SJSA1 (cell line): ENCODE measurements around the gene GLRX. TPM values are rescaled to one million over a fixed set of nuclear protein-coding genes. Genes with fewer than 3 reads are reported as not detected.
A peak's percentile ranks its signal among the peaks of the same experiment; 100 is the strongest.

Experiments used
- DNase-seq, 2 experiments: peaks; one replicate each; pipeline ENCODE4 v3.0.0-alpha.2; 2015 to 2020; ENCODE audit warnings: low spot score in 2 of 2, low read depth in 1 of 2
- H3K27ac ChIP-seq: fragments of 250-450 bp; sonication (Bioruptor Pico); 2 replicates; pipeline ENCODE4 v1.5.1; 2020; ENCODE audit warnings: mild to moderate bottlenecking, moderate library complexity
- H3K27me3 ChIP-seq: fragments of 250-450 bp; sonication (Bioruptor Pico); replicated peaks from 2 replicates; pipeline ENCODE4 v1.5.1; 2020; ENCODE audit warnings: mild to moderate bottlenecking, moderate library complexity
- H3K36me3 ChIP-seq: fragments of 250-450 bp; sonication (Bioruptor Pico); 2 replicates; pipeline ENCODE4 v1.5.1; 2020; ENCODE audit warnings: mild to moderate bottlenecking
- H3K4me1 ChIP-seq: fragments of 250-450 bp; sonication (Bioruptor Pico); replicated peaks from 2 replicates; pipeline ENCODE4 v1.6.1; 2021; ENCODE audit warnings: mild to moderate bottlenecking
- H3K4me3 ChIP-seq: fragments of 250-450 bp; sonication (Bioruptor Pico); 2 replicates; pipeline ENCODE4 v1.5.1; 2020; ENCODE audit warnings: mild to moderate bottlenecking
- H3K9me3 ChIP-seq: fragments of 250-450 bp; sonication (Bioruptor Pico); replicated peaks from 2 replicates; pipeline ENCODE4 v1.5.1; 2020; ENCODE audit warnings: mild to moderate bottlenecking
- total RNA-seq: library from RNA; depleted of rRNA; stranded (reverse); fragments of >200 nt; shearing (Covaris generic); gene quantifications from 2 replicates; pipeline ENCODE4 v1.2.3, GENCODE V29; 2014

The GLRX gene
- total RNA-seq, 1 experiment from 2014 or later: 18.1 TPM

DNA sequence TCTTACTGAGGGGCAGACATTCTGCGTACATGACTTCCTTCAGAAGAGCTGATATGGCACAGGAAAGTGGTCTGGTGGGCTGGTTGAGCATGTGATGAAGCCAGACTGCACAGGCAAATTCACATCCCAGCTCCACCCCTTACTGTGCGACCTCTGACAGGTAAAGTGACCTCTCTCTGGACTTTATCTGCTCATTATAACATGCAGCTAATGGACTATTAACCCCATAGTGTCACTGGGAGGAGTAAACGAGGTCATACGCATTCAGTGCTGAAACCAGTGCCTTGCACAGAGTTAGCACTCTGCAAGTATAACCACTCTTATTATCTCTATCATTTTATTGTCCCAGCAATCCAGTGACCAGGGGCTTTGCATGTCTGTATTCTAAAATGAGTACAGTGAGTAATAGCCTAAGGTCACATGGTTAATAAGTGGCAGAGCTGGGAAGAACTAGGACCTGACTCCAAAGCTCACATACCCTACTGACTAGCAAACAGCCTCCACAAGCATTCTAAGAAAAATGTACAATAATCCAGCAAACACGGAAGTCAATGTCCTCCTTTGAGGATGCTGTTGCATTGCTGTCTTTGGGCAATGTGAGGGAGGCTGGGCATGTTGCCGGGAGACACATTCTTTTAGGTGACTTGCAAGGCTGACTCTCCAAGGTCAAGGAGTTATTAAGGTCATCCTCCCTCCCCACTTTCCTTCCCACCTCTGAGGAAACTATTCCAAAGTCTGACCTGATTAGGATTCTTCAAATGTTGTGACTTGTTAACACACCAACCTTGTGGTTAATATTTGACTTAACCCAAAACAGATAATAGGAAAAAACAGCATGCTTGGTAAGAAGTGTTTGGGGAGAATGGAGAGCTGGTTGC is 19.0 kb downstream of the GLRX start:
- DNase-seq: no peak
- no peak overlapping the region for H3K27ac ChIP-seq
- peaks cover 16% of the 10 kb centered on the region for H3K4me1 ChIP-seq
- no peaks in the 10 kb centered on the region; the same call in 1 of the 2 replicates for H3K36me3 ChIP-seq
- H3K27me3 ChIP-seq: no peaks in the 10 kb centered on the region
- H3K9me3 ChIP-seq: peaks cover 4% of the 10 kb centered on the region; the same call in 1 of the 2 replicates
- no peak overlapping the region for H3K4me3 ChIP-seq

DNA sequence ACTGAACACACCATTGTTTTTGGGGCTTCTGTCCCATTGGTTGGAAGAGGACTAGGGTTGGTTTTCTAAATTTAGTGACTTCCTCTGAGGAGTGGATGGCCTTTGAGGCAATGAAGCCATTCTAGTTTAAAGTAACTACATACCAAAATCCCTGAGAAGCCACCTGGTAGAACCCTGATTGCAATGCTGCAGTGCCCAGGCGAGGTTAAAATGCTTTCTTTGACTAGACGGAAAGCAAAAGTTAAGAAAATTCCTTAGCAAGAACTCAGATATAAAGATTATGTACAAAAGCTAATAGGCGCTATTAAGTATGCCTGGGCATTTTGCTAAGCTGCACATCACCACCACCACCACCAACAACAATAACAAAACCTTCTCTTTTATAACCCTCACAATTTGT is 20.6 kb downstream of the GLRX start:
- H3K9me3 ChIP-seq: peaks cover 4% of the 10 kb centered on the region; the same call in 1 of the 2 replicates
- no peaks in the 10 kb centered on the region for H3K27me3 ChIP-seq
- peaks cover 3% of the 10 kb centered on the region; the same call in 1 of the 2 replicates for H3K36me3 ChIP-seq
- no peak for DNase-seq
- H3K4me3 ChIP-seq: no peak overlapping the region
- peaks cover 16% of the 10 kb centered on the region for H3K4me1 ChIP-seq
- no peak overlapping the region for H3K27ac ChIP-seq

DNA sequence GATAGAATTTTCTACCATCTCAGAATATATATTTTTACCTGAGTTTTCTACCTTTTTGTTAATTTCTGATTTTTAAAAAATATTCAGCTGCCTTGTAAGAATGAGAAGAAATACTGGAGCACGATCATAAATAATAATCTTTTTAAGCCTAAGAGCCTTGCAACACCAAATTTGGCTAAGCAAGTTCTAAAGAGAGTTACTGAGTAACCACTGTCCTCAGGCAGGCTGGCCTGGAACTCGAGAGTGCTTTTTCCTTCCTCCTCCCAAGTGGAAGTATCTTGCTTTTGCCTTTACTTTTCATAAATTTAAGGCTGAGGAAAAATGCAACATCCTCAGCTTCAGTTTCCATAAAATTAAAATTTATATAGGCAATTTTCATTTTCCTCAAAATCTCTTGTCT is 21.0 kb downstream of the GLRX start:
- Histone ChIP-seq H3K27me3 (no peaks in the 10 kb centered on the region), H3K9me3 (peaks cover 4% of the 10 kb centered on the region; the same call in 1 of the 2 replicates), H3K36me3 (peaks cover 4% of the 10 kb centered on the region; the same call in 1 of the 2 replicates), H3K27ac (no peak overlapping the region), H3K4me1 (peaks cover 16% of the 10 kb centered on the region), H3K4me3 (no peak overlapping the region)
- DNase-seq: no peak

DNA sequence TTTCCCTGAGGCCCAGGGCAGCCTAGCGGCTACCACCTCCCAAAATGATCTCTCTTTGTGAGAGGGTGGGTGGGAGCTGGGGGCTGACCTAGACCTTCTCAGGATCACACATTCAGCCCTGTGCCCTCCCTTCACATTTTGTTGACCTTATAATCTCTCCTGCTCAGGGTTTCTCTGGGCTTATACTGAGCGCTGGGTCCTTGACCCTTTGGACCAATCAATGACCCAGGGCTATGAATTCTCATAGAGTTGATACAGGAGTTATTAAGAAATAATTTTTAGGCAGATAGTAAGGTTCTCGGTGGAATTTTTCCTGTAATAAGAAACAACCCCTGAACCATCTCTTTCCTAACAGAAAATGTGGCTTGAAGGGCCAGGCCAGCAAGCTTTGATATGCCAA is 22.0 kb downstream of the GLRX start:
- peaks cover 8% of the 10 kb centered on the region for H3K36me3 ChIP-seq
- H3K27ac ChIP-seq: no peak overlapping the region
- DNase-seq: no peak
- H3K4me1 ChIP-seq: peaks cover 16% of the 10 kb centered on the region
- H3K27me3 ChIP-seq: no peaks in the 10 kb centered on the region
- no peak overlapping the region for H3K4me3 ChIP-seq
- H3K9me3 ChIP-seq: peaks cover 4% of the 10 kb centered on the region; the same call in 1 of the 2 replicates

DNA sequence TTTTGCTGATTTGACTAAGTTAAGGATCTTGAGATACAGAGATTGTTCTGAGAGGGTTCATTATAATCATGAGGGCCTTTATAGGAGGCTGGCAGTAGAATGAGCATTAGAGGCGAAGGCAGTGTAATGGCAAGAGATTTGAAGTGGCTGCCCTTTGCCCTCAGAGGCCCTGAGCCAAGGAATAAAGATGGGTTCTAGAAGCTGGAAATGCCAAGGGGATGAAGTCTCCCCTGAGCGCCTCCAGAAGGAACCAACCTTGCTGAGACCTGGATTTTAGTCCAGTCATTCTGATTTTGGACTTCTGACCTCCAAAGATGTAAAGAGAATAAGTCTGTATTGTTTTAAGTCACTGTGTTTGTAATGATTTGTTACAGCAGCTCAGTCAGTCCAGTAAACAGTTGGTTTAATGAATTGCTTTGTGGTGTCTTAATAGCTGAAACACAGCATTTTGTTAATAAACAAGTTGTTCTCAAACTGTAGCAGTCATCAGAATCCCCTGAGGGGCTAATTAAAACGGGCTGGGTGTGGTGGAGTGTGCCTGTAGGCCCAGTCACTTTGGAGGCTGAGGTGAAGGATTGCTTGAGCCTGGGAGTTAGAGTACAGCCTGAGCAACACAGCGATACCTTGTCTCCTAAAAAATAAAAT is 23.2 kb downstream of the GLRX start:
- Histone ChIP-seq H3K4me1 (peaks cover 22% of the 10 kb centered on the region), H3K36me3 (peaks cover 14% of the 10 kb centered on the region), H3K9me3 (no peaks in the 10 kb centered on the region), H3K27ac (0 out of 2 replicates have a peak overlapping the region, but pooled peaks have one; percentile 2), H3K4me3 (no peak overlapping the region), H3K27me3 (no peaks in the 10 kb centered on the region)
- DNase-seq: no peak

DNA sequence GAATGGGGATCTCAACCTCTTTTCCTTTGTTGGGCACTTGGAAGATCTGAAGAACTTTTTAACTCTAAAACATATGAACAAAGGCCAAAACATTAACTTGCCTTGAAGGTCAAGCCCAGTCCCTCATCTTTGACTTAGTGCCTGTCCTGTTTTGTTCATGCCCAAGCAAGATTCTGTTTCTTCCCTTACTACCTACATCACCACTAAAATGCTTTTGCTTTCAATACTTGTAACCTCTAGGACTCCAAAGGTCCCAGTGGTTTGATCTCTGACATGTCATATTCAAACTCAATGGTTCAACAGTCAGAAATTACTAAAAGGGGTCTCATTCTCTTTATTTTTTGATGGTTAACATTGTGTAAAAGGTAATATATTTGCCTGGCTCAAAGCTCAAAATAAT is 24.0 kb downstream of the GLRX start:
- DNase-seq: no peak
- no peaks in the 10 kb centered on the region for H3K27me3 ChIP-seq
- no peak overlapping the region for H3K27ac ChIP-seq
- H3K36me3 ChIP-seq: peaks cover 14% of the 10 kb centered on the region
- peaks cover 30% of the 10 kb centered on the region for H3K4me1 ChIP-seq
- H3K4me3 ChIP-seq: no peak overlapping the region
- H3K9me3 ChIP-seq: no peaks in the 10 kb centered on the region

DNA sequence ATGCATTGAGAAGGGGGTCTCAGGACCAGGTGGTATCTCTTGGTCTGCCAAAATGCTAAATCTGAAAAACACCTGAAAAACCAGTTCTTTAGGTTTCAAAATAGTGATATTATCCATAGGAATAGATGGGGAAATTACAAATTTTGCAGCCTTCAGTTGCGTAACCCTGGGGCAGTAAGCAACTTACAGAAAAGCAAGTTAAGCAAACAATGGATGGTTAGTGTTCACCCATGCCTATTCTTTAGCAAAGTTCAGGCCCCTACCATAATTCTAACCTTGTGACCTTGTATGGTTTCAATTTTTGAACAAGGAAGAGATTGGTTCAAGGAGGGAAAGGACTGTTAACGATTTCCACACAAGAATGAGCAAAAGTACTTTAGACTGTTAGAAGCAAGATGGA is 24.5 kb downstream of the GLRX start:
- DNase-seq: no peak
- peaks cover 35% of the 10 kb centered on the region for H3K4me1 ChIP-seq

DNA sequence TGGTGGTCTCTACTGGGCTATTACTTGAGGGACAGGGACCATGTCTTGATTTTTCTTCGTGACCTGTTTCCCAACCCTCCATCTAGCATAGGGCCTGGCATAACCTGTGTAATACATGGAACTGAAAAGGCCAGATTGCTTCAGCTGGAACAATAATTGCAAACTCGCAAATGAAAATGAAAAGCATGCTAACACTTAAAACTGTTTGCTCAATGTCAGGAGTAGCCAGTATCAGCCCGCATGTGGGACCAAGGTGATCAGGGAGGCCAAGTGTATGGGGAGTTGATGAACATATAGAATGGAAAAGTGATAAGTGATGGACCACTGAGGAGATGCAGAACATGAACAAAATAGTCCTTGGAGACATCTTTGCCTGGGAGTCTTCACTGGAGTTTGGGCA is 25.2 kb downstream of the GLRX start:
- Histone ChIP-seq H3K4me3 (no peak overlapping the region), H3K4me1 (peaks cover 39% of the 10 kb centered on the region), H3K27me3 (no peaks in the 10 kb centered on the region), H3K9me3 (no peaks in the 10 kb centered on the region), H3K36me3 (peaks cover 19% of the 10 kb centered on the region), H3K27ac (no peak overlapping the region)
- no peak for DNase-seq

More for the DNA sequence above, 24.5 kb downstream of the GLRX start:
- H3K27ac ChIP-seq: no peak overlapping the region
- peaks cover 15% of the 10 kb centered on the region for H3K36me3 ChIP-seq
- H3K9me3 ChIP-seq: no peaks in the 10 kb centered on the region
- H3K4me3 ChIP-seq: no peak overlapping the region
- H3K27me3 ChIP-seq: no peaks in the 10 kb centered on the region

DNA sequence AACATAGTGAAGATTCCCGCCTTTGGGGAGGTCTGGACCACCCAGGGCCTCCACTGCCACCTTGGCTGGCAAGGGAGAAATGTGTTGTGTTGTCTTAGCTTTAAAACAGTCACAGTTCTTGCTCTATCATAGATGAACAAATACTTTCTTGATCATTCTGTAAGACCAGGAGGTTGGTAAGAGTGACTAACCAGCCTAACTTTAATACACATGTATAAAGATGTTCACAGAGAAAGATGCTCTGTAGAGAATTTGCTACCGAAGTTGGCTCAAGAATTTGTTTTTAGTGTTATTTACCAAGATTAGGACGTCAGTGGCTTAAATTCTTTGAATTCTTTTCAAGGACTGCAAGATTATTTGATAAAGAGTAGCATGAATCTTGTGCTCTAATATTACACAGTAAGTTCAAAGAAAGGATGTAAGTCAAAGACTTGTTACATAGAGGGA is 28.4 kb downstream of the GLRX start:
- Histone ChIP-seq H3K4me3 (no peak overlapping the region), H3K36me3 (peaks cover 45% of the 10 kb centered on the region), H3K4me1 (peaks cover 35% of the 10 kb centered on the region), H3K27me3 (no peaks in the 10 kb centered on the region), H3K9me3 (no peaks in the 10 kb centered on the region), H3K27ac (peak overlapping the region; percentile 86)
- DNase-seq: peak; percentile 78 to 87

DNA sequence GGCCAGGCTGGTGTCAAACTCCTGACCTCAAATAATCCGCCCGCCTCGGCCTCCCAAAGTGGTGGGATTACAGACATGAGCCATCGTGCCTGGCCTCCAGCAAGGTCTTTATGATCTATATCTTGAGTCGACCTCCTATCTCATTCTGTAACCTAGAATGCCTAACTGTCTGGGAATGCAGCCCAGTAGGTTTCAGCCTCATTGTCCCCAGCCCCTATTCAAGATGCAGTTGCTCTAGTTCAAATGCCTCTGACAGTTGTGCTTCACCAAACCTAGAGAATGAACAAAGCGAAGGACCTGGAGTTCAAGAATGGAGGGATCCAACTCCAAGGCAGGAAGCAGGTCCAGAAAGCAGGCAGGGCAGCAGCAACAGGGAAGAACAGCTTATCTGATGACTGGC is 30.8 kb downstream of the GLRX start:
- Histone ChIP-seq H3K27me3 (no peaks in the 10 kb centered on the region), H3K27ac (peak overlapping the region; percentile 29), H3K4me3 (no peak overlapping the region), H3K4me1 (peaks cover 31% of the 10 kb centered on the region), H3K9me3 (no peaks in the 10 kb centered on the region), H3K36me3 (peaks cover 63% of the 10 kb centered on the region)
- DNase-seq: no peak

DNA sequence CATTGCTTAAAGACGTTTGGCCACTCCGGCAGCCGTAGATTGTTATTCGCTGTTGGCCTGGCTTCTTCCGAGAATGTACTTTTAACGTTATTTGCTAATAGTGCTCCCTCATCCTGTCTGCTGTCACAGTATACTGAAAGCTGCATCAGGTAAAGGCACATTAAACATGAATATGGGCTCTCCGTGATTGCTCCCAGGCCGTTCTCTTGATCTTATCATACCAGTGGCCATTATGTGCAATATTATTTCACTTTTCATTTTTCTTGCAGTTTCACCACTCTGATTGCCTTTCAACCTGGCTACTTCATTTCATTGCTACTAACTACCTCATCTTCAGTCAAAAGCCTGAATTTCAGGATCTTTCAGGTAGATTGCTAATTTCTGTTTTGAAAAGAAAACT is 34.0 kb downstream of the GLRX start:
- DNase-seq: no peak

DNA sequence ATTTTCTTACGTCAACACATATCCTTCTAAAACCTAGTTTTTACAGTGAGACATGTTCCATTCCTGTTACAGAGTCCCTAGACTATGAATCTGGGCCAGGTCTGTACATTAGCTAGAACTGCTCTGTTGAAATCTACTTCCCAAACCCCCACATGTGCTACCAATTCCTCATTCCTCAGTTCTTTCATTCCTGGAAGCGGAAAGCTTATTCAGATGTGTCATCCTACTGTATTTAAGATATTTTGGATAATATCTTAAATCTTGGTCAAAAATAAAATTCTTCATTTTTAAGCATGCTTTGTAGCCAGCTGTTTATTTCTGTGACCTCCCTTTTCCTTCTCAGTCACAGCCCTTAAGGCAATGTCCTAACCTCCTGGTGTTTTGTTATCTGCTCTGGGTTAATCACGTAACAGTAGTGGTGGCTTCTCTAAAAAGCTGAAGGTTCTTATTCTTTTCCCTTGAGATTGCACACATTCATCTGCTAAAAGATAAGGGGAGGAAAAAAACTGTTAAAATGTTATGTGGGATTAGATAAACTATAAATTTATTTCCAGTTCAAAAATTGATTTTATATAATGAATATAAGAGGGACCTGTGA is 35.6 kb downstream of the GLRX start:
- peaks cover 78% of the 10 kb centered on the region for H3K36me3 ChIP-seq
- H3K4me3 ChIP-seq: no peak overlapping the region
- no peak for DNase-seq
- no peaks in the 10 kb centered on the region for H3K27me3 ChIP-seq
- no peaks in the 10 kb centered on the region for H3K9me3 ChIP-seq
- H3K27ac ChIP-seq: no peak overlapping the region
- peaks cover 8% of the 10 kb centered on the region for H3K4me1 ChIP-seq

More for the DNA sequence above, 34.0 kb downstream of the GLRX start:
- no peaks in the 10 kb centered on the region for H3K9me3 ChIP-seq
- no peak overlapping the region for H3K4me3 ChIP-seq
- H3K27me3 ChIP-seq: no peaks in the 10 kb centered on the region
- peaks cover 17% of the 10 kb centered on the region for H3K4me1 ChIP-seq
- no peak overlapping the region for H3K27ac ChIP-seq
- H3K36me3 ChIP-seq: peaks cover 80% of the 10 kb centered on the region

DNA sequence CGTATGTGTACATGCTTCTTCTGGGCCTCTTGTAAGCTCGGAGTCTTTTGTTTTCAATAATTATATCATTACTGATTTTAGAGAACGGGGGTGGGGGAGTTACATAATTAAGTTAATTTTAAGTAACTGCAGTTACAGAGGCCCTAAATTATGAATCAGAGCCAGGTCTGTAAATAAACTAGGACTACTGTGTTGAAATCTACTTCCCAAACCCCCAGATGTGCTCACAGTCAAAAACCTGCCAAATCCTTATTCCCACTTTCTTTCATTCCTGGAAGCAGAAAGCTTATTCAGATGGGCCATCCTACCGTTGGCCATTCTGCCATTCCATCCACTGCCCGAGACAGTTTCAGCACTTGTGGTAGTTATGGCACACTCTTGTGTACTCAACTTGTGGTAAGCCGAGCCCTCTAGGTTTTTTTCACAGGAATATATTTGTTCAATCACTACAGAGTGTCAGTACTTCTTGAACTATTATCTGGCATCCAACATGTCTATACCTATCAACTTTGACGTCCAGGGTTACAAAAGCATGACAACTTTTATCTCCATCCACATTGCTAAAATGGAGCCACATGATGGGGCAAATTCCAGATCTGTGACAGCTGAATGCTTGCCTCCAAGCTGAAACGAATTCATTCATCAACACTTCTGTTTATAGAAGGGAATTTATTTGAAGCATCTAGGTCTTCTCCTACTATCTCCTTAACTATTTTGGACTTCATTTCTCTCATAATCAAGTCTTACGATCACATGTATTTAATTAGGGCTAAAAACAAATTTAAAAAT is 37.8 kb downstream of the GLRX start:
- no peaks in the 10 kb centered on the region for H3K4me1 ChIP-seq
- no peaks in the 10 kb centered on the region for H3K27me3 ChIP-seq
- no peak for DNase-seq
- H3K9me3 ChIP-seq: no peaks in the 10 kb centered on the region
- H3K4me3 ChIP-seq: no peak overlapping the region
- no peak overlapping the region for H3K27ac ChIP-seq
- H3K36me3 ChIP-seq: peaks cover 75% of the 10 kb centered on the region
